DMS114 treated with DMSO at 0.1 percent for 48 hours (cell line): ENCODE measurements around the gene LAPTM5.
"Not testable (repeated sequence)": the region's sequence is repeated elsewhere in the genome, so short reads cannot be mapped to it uniquely, and the experiment has no call there.

Experiments used
- DNase-seq: peaks from one replicate; lab custom pipeline; 2025; ENCODE audit not compliant: unreplicated experiment; lab: John Stamatoyannopoulos, UW

The LAPTM5 gene

GRCh38 chr1:30773722-30774358 lies 16.3 kb upstream of the LAPTM5 start:
- DNase-seq = no peak

GRCh38 chr1:30771005-30771404 lies 13.4 kb upstream of the LAPTM5 start:
- DNase-seq = no peak

- no peak for DNase-seq
Observed at GRCh38 chr1:30770150-30770549, 12.6 kb upstream of the LAPTM5 start.

GRCh38 chr1:30768830-30769718 lies 11.5 kb upstream of the LAPTM5 start:
- DNase-seq = no peak

GRCh38 chr1:30768159-30768829 lies 10.7 kb upstream of the LAPTM5 start:
- DNase-seq = no peak

- not testable (repeated sequence) for DNase-seq
Observed at GRCh38 chr1:30766948-30767347, 9.4 kb upstream of the LAPTM5 start.

- DNase-seq = no peak
Observed at GRCh38 chr1:30765556-30766434, 8.2 kb upstream of the LAPTM5 start.

GRCh38 chr1:30764939-30765555 lies 7.5 kb upstream of the LAPTM5 start:
- no peak for DNase-seq

GRCh38 chr1:30764396-30764795 lies 6.8 kb upstream of the LAPTM5 start:
- DNase-seq = no peak

GRCh38 chr1:30763651-30764248 lies 6.2 kb upstream of the LAPTM5 start:
- DNase-seq = no peak

- no peak for DNase-seq
Observed at GRCh38 chr1:30762930-30763650, 5.5 kb upstream of the LAPTM5 start.

- no peak for DNase-seq
Observed at GRCh38 chr1:30762152-30762929, 4.8 kb upstream of the LAPTM5 start.

GRCh38 chr1:30761381-30762151 lies 4.0 kb upstream of the LAPTM5 start:
- DNase-seq = no peak

GRCh38 chr1:30760596-30761324 lies 3.2 kb upstream of the LAPTM5 start:
- no peak for DNase-seq

GRCh38 chr1:30759718-30760281 lies 2.2 kb upstream of the LAPTM5 start:
- DNase-seq = no peak

GRCh38 chr1:30758785-30759380 lies 1.3 kb upstream of the LAPTM5 start:
- DNase-seq = peak; percentile 4
